GM19438 (cell line): ENCODE results near the gene ARF4.
A peak's percentile ranks its signal among the peaks of the same experiment; 100 is the strongest.
"Not testable (repeated sequence)": the region's sequence is repeated elsewhere in the genome, so short reads cannot be mapped to it uniquely, and the experiment has no call there.

ENCODE experiments used
- ATAC-seq: cut with Tn5 transposase; IDR thresholded peaks from one replicate; pipeline ENCODE4 v1.9.1; 2021; ENCODE audit warnings: low read depth; ENCODE audit not compliant: unreplicated experiment

Gene ARF4

GRCh38 chr3:57597127-57597923 is at the start of gene ARF4:
TSS of gene ARF4 (minus strand) at chr3:57597344. CDS start at chr3:57597140, 204 bp downstream.
- peak; percentile 92 for ATAC-seq

- no peak for ATAC-seq
Measured at GRCh38 chr3:57646723-57647122, 49.6 kb upstream of the ARF4 start.

DNA sequence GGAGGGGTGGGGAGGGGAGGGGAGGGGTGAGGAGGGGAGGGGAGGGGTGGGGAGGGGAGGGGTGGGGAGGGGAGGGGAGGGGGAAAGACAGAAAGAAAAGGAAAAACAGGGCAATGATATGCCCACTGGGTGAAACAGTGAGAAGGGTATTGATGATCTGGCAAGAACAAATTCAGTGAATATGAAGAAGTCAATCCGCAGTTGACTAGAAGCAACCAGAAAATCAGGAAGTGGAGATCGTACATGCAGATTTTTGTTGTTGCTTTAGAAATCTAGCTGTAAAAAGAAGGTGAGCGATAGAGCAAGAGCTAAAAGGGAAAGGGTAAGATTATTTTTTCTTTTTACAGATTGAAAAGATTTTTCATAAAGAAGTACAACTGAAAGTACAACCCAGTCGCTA is 47.6 kb upstream of the ARF4 start:
- ATAC-seq = no peak

GRCh38 chr3:57637391-57637790 is 40.2 kb upstream of the ARF4 start:
- ATAC-seq = no peak

- ATAC-seq = not testable (repeated sequence)
Measured at GRCh38 chr3:57634259-57634658, 37.1 kb upstream of the ARF4 start.

DNA sequence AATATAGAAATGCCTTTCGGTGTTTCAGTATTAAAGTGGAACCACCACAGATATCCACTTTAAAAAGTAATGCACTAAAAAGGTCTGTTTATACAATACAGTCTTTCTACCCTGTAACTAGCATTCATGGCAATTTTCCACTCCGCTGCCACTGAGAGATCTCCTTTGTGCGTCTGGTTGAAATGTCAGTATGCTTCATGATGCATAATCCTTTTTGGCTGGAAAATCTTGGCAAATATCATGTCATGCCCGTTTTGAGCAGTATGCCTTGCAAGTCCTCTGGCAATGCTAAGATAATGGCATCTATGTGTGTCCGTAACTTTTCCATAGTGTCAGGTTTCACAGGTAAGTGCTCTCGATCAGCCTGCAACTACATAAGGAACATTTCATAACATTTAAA is 30.8 kb upstream of the ARF4 start:
- no peak for ATAC-seq

- no peak for ATAC-seq
Measured at GRCh38 chr3:57624801-57625200, 27.7 kb upstream of the ARF4 start.

GRCh38 chr3:57622362-57622761 is 25.2 kb upstream of the ARF4 start:
- ATAC-seq = no peak

GRCh38 chr3:57617739-57618138 is 20.6 kb upstream of the ARF4 start:
- ATAC-seq = no peak

DNA sequence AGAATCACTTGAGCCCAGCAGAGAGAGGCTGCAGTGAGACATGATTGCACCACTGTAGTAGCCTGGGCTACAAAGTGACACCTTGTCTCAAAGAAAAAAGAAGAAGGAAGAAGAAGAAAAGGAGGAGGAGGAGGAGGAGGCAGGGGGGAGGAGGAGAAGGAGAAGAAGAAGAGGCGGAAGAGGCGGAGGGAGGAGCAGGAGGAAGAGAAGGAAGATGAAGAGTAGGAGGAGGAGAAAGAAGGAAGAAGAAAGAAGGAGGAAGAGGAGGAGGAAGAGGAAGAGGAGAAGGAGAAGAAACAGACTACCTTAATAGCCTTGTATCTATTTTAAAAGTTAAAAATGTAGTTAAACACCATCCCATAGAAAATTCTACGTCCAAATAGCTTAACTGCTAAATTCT is 19.1 kb upstream of the ARF4 start:
- ATAC-seq = no peak

DNA sequence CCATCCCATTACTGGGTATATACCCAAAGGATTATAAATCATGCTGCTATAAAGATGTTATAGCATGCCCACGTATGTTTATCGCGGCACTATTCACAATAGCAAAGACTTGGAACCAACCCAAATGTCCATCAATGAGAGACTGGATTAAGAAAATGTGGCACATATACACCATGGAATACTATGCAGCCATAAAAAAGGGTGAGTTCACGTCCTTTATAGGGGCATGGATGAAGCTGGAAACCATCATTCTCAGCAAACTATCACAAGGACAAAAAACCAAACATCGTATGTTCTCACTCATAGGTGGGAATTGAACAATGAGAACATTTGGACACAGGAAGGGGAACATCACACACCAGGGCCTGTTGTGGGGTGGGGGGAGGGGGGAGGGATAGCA is 14.7 kb upstream of the ARF4 start:
- not testable (repeated sequence) for ATAC-seq

GRCh38 chr3:57605683-57606082 is 8.5 kb upstream of the ARF4 start:
- no peak for ATAC-seq

DNA sequence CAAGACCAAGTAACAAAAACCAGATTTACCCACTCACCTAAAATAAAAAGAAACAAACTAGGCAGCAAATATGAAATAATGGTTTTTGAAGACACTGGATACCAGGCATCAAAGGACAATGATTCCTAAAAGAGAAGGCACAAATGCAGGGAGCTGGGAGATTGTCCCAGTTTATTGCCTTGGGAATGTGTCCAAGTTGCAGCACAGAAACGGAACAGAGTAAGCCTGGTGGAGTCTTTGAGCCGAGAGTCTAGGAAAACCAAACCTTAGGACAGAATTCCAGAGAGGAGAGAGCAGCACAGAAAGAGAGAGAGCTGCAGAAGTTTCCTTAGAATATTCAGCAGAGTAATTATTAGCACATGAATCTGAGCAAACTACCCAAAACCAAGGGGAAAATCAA is 7.8 kb upstream of the ARF4 start:
- no peak for ATAC-seq

DNA sequence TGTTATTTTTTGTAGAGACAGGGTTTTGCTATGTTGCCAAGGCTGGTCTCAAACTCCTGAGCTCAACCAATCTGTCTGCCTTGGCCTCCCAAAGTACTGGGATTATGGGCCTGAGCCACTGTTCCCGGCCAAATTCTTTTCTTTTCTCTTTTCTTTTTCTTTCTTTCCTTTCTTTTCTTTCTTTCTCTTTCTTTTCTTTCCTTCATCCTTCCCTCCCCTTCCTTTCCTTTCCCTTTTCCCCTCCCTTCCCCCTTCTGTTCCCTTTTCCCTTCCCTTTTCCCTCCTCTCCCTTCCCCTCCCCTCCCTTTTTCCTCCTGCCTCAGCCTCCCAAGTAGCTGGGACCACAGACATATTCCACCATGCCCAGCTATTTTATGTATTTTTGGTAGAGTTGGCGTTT is 3.1 kb upstream of the ARF4 start:
- ATAC-seq = no peak

DNA sequence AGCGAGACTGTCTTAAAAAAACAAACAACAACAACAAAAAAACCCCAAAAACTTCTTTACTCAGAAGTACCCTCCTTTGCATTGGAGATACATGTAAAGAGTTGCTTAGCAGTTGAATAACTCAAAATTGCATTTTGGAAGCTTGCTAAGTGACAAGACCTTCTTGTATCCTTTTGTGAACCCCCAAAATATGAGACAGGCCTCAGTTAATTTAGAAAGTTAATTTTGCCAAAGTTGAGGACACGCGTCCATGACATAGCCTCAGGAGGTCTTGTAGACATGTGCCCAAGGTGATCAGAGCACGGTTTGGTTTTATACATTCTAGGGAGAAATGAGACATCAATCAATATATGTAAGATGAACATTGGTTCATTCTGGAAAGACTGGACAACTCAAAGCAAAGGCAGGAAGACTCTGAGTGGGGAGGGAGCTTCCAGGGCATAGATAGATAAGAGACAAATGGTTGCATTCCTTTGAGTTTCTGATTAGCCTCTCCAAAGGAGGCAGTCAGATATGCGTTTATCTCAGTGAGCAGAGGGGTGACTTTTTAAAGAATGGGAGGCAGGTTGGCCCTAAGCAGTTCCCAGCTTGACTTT is 1.7 kb upstream of the ARF4 start:
- no peak for ATAC-seq

DNA sequence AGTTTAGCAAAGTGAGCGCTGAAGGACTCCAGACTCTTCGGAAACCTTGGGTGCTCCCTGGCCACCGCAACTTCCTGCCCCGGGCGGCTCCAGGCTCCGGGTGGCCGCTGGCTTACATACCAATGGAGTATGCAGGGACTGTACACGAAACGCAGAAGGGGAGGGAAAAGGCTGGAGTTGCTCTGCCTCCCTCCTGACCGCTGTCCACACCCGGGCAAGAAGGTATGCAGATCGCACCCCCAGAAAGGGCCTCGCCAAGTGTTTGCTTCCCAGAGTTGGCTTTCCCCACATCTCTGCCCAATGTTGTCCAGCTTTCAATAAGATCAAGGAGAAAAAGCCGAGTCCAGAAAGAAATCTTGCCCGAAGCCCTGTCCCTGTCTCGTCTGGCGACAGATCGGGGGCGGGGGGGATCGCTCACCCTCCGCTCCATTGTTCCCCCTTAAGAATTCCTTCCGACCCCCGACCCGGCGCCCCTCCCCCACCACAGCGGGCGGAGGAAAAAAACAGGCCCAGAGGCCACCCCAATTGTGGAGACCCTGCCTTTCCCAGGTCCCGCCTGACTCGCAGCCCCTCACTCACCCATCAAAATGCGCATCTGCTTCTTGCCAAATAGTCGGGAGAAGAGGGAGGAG is 533 bp downstream of the ARF4 start:
- no peak for ATAC-seq

DNA sequence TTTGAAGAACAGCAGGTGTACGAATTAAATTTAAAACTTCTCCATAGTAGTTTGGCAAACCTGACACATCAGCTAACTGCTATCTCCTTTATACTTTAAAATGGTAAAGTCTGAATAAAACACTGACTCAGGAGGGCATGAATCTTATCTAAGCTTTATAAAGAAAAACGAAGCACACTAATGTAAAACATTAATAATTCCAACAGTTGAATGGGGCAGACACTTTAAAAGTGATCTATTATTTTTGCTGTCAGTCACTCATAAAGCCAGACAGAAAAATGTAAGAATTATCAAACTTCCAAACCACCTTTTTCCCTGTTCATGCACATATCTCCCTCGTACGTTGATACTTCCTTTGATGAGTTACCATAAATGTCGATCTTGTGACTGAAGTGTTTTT is 2.6 kb downstream of the ARF4 start:
- no peak for ATAC-seq

- no peak for ATAC-seq
Measured at GRCh38 chr3:57594144-57594543, 3.0 kb downstream of the ARF4 start.

DNA sequence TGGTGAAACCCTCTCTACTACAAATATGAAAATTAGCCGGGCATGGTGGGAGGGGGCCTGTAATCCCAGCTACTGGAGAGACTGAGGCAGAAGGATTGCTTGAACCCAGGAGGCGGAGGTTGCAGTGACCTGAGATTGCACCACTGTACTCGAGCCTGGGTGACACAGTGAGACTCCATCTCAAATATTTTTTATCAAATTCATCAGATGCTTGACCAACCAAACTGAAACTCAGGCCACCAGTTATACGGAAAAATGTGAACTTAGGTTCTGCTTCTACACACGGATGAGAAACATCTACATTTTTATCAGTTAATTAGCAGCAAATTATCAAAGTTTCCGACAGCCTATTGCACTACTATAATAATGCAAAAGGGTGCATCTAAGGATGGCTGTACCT is 4.8 kb downstream of the ARF4 start:
- no peak for ATAC-seq

GRCh38 chr3:57587905-57588304 is 9.2 kb downstream of the ARF4 start:
- no peak for ATAC-seq

GRCh38 chr3:57586778-57587177 is 10.4 kb downstream of the ARF4 start:
- no peak for ATAC-seq

DNA sequence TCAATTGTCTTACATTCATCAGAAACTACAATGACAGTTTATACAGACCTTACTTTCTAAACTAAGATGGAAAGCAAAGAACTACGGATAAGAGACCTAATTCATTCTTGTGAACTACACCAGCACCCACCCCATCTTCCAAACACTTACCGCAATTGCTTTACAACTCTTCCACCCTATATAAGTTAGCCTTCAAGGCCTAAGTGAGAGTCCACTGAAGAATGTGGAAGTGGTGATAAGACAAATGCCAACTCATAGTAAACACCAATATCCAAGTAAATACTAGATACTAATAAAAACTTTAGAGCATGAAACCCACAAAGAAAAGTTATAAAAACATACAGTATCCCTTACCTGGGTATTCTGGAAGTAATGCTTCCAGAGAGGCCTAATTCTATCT is 13.6 kb downstream of the ARF4 start:
- ATAC-seq = no peak
